ENCODE measurements around the gene LRRC51. TPM values are rescaled to one million over a fixed set of nuclear protein-coding genes. Genes with fewer than 3 reads are reported as not detected.

The LRRC51 gene
- total and polyA plus RNA-seq, 12 donors, result 2.4 to 15.7 (median 10.7) TPM

GRCh38 chr11:72079819-72080325, 778 bp upstream of the LRRC51 start:
- peak overlapping the region; percentile 78 to 93 (median 87) for H3K27ac ChIP-seq
- WGBS, 4 donors, result 0 to 7% (median 4%) methylated on average over 15 to 16 of the region's 16 CpGs
- no peaks in the 10 kb centered on the region for H3K9me3 ChIP-seq (replicated peaks in 1 of 3)
- intact Hi-C loops (cut with DNase I), result no loop called here
- H3K4me1 ChIP-seq (replicated peaks in 1 of 2), result peaks cover 11 to 35% of the 10 kb centered on the region in 2 donors
- H3K27me3 ChIP-seq, result no peaks in the 10 kb centered on the region
- no peaks in the 10 kb centered on the region for H3K36me3 ChIP-seq (replicated peaks in 1 of 2)
- TF ChIP-seq, protein P1, sequence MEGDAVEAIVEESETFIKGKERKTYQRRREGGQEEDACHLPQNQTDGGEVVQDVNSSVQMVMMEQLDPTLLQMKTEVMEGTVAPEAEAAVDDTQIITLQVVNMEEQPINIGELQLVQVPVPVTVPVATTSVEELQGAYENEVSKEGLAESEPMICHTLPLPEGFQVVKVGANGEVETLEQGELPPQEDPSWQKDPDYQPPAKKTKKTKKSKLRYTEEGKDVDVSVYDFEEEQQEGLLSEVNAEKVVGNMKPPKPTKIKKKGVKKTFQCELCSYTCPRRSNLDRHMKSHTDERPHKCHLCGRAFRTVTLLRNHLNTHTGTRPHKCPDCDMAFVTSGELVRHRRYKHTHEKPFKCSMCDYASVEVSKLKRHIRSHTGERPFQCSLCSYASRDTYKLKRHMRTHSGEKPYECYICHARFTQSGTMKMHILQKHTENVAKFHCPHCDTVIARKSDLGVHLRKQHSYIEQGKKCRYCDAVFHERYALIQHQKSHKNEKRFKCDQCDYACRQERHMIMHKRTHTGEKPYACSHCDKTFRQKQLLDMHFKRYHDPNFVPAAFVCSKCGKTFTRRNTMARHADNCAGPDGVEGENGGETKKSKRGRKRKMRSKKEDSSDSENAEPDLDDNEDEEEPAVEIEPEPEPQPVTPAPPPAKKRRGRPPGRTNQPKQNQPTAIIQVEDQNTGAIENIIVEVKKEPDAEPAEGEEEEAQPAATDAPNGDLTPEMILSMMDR (IDR thresholded peaks at IDR 0.05), result no peak
- TF ChIP-seq POLR2A (IDR thresholded peaks at IDR 0.05), result no peak
- DNase-seq, result no peak
- H3K4me3 ChIP-seq, result peak overlapping the region in 3 of 4 donors; percentile 70 to 81 (median 77)

DNA sequence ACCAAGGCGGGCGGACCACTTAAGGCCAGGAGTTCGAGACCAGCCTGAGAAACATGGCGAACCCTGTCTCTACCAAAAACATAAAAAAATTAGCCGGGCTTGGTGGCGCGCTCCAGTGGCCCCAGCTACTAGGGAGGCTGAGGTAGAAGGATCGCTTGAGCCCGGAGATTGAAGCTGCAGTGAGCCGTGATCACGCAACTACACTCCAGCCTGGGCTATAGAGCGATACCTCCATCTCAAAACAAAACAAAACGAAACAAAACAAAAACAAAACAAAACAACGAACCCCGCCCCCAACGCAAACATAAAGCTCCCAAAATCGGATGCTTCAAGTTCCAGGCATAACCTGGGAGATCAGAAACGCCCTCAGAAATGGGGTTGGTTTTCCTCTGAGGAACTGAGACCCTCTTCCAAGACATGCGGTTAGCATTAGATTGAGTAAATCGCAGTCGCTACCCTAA, 564 bp downstream of the LRRC51 start:
- no peaks in the 10 kb centered on the region for H3K36me3 ChIP-seq (replicated peaks in 1 of 2)

DNA sequence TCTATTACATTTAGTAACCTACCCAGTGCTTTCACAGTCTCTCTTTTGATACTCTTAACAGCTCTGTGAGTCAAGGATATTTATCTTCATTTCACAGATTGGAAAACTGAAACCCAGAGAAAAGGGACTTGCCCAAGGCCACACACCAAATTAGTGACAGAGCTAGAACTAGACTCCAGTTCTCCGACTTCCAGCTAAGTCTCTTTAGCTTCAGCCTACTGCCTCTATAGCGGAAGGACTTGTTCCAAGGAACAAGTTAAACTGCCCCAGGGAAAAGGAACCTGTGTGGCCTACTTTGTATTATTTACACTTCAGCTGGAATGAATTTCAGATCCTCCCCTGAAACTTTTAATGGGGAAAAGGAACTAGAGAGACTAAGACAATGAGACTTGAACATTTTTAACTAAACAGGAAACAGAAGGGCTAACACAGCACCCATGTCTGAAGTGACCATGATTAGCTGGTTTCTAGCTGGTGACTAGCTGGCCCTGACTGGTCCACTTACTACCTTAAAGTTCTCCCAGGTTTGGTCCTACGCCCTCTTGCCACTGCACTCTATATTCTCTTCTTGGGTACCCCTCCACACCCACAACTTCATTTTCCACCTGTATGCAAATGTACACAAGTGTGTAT, 1.3 kb downstream of the LRRC51 start:
- TF ChIP-seq, protein P1 (IDR thresholded peaks at IDR 0.05), result no peak
- TF ChIP-seq POLR2A (IDR thresholded peaks at IDR 0.05), result no peak
- no peaks in the 10 kb centered on the region for H3K27me3 ChIP-seq
- intact Hi-C loops (cut with DNase I), result no loop called here
- DNase-seq, result peak in 1 of 7 donors; percentile 42
- no peak overlapping the region for H3K4me3 ChIP-seq
- H3K4me1 ChIP-seq (replicated peaks in 1 of 2), result peaks cover 11 to 42% of the 10 kb centered on the region in 2 donors
- H3K9me3 ChIP-seq (replicated peaks in 1 of 3), result no peaks in the 10 kb centered on the region
- WGBS, 4 donors, result 76 to 85% (median 83%) methylated on average over 3 of the region's 3 CpGs
- H3K27ac ChIP-seq, result peak overlapping the region in 2 of 5 donors; percentile 18 to 93
- no peaks in the 10 kb centered on the region for H3K36me3 ChIP-seq (replicated peaks in 1 of 2)

More for the DNA sequence above, 564 bp downstream of the LRRC51 start:
- intact Hi-C loops (cut with DNase I), result no loop called here
- WGBS, 4 donors, result 62 to 78% (median 71%) methylated on average over 20 to 21 of the region's 21 CpGs
- no peaks in the 10 kb centered on the region for H3K27me3 ChIP-seq
- no peak for TF ChIP-seq POLR2A (IDR thresholded peaks at IDR 0.05)
- TF ChIP-seq, protein P1 (IDR thresholded peaks at IDR 0.05), result no peak
- H3K9me3 ChIP-seq (replicated peaks in 1 of 3), result no peaks in the 10 kb centered on the region
- H3K4me3 ChIP-seq, result peak overlapping the region in 2 of 4 donors; percentile 28 to 70
- peak overlapping the region in 4 of 5 donors; percentile 70 to 93 (median 88) for H3K27ac ChIP-seq
- peaks cover 11 to 38% of the 10 kb centered on the region in 2 donors for H3K4me1 ChIP-seq (replicated peaks in 1 of 2)
- DNase-seq, result no peak

DNA sequence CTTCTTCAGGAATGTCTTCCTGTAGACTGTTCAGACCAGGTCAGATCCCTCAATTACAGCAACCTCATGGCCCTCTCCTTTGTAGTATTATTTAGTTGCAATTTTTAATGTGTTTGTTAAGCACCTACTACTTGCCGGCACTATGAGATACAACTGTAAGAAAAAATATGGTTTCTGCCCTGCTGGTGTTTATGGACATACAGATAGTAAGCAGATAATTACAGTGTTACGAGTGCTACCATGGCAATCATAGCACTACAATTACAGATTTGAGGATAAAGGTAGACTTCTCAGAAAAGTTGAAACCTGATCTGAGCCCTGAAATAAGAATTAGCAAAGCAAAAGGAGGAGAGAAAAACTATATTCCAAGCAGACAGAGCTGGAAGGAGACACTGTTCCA, 2.8 kb downstream of the LRRC51 start:
- TF ChIP-seq, protein P1 (IDR thresholded peaks at IDR 0.05), result no peak
- TF ChIP-seq POLR2A (IDR thresholded peaks at IDR 0.05), result no peak
- Histone ChIP-seq H3K27ac (no peak overlapping the region), H3K27me3 (no peaks in the 10 kb centered on the region), H3K9me3 (replicated peaks in 1 of 3) (no peaks in the 10 kb centered on the region), H3K4me3 (no peak overlapping the region), H3K4me1 (replicated peaks in 1 of 2) (peaks cover 11 to 46% of the 10 kb centered on the region in 2 donors), H3K36me3 (replicated peaks in 1 of 2) (peaks cover 0 to 6% of the 10 kb centered on the region in 2 donors)
- 80 to 95% (median 89%) methylated on average over 2 of the region's 2 CpGs for WGBS, 4 donors
- no peak for DNase-seq
- intact Hi-C loops (cut with DNase I), result no loop called here
